ENCODE measurements around the gene HDAC4. TPM values are rescaled to one million over a fixed set of nuclear protein-coding genes. Genes with fewer than 3 reads are reported as not detected.
A peak's percentile ranks its signal among the peaks of the same experiment; 100 is the strongest.

The HDAC4 gene
- total and polyA plus RNA-seq, 10 of the 15 experiments (the other 5 are each of a cell fraction or from before 2014, with no cell fraction given), result 0.22 to 15.7 (median 4.8) TPM

DNA sequence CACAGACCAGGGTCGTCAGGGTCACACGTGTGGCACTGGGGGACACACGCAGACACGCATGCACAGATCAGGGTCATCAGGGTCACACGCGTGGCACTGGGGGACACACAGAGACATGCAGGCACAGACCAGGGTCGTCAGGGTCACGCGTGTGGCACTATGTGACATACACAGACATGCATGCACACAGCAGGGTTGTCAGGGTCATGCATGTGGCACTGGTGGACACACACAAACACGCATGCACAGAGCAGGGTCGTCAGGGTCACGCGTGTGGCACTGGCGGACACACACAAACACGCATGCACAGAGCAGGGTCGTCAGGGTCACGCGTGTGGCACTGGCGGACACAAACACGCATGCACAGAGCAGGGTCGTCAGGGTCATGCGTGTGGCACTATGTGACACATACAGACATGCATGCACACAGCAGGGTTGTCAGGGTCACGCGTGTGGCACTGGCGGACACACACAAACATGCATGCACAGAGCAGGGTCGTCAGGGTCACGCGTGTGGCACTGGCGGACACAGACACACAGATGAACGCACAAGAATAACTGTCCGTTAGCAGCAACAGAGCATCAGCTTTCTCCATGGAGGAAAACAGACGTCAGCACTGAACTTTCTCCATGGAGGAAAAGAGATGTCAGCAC, 34.9 kb downstream of the HDAC4 start:
- in situ Hi-C loops (cut with MboI), result no loop called here
- intact Hi-C loops (cut with micrococcal nuclease; ENCODE audit: unreplicated experiment), result no loop called here
- FAIRE-seq, result no peak
- RAD21 ChIA-PET (ENCODE audit: unreplicated experiment), result no interaction called here
- BruUV-seq (replicated peaks), result no TSS peak
- Histone ChIP-seq H3K4me2 (ENCODE audit: control insufficient read depth, insufficient read depth) (no peak overlapping the region), H3K4me1 (ENCODE audit: control insufficient read depth, insufficient read depth, low read length) (peaks cover 13% of the 10 kb centered on the region), H3K4me3 (no peak overlapping the region), H3K36me3 (ENCODE audit: control insufficient read depth in 2 of 2, insufficient read depth in 2 of 2, low read length in 1 of 2) (no peaks in the 10 kb centered on the region), H3K79me2 (ENCODE audit: control insufficient read depth, insufficient read depth, low read length) (no peaks in the 10 kb centered on the region), H3K9me3 (replicated peaks; ENCODE audit: control insufficient read depth, insufficient read depth, low read length) (no peaks in the 10 kb centered on the region), H3K27me3 (replicated peaks in 1 of 2; ENCODE audit: control insufficient read depth in 2 of 2, insufficient read depth in 2 of 2, low read length in 1 of 2) (no peaks in the 10 kb centered on the region), H3K9ac (ENCODE audit: control insufficient read depth, insufficient read depth, low read length) (no peak overlapping the region), H3K27ac (ENCODE audit: control insufficient read depth, insufficient read depth) (no peak overlapping the region), H4K20me1 (ENCODE audit: control insufficient read depth, insufficient read depth) (no peaks in the 10 kb centered on the region; the same call in 1 of the 2 replicates), H2AFZ (ENCODE audit: control insufficient read depth, low read depth, low read length) (no peak overlapping the region)
- POLR2A ChIA-PET, result no interaction called here
- no peak for ATAC-seq
- peak; percentile 38 for TF ChIP-seq NR2C2 (IDR thresholded peaks at IDR 0.05; ENCODE audit: borderline replicate concordance, control insufficient read depth, insufficient read length, low read depth)
- TF ChIP-seq NFYB (IDR thresholded peaks at IDR 0.05; ENCODE audit: insufficient read depth, low read depth, low read length), result no peak
- WGBS (ENCODE audit: insufficient coverage, insufficient replicate concordance, low lambda C conversion rate, missing lambda C conversion rate), result 94% methylated on average over 32 of the region's 32 CpGs
- SMC1A ChIA-PET (ENCODE audit: uncharacterized antibody, unreplicated experiment), result no interaction called here
- CTCF ChIA-PET, result no interaction called here
- no peak for DNase-seq (ENCODE audit: low read depth, low spot score)

DNA sequence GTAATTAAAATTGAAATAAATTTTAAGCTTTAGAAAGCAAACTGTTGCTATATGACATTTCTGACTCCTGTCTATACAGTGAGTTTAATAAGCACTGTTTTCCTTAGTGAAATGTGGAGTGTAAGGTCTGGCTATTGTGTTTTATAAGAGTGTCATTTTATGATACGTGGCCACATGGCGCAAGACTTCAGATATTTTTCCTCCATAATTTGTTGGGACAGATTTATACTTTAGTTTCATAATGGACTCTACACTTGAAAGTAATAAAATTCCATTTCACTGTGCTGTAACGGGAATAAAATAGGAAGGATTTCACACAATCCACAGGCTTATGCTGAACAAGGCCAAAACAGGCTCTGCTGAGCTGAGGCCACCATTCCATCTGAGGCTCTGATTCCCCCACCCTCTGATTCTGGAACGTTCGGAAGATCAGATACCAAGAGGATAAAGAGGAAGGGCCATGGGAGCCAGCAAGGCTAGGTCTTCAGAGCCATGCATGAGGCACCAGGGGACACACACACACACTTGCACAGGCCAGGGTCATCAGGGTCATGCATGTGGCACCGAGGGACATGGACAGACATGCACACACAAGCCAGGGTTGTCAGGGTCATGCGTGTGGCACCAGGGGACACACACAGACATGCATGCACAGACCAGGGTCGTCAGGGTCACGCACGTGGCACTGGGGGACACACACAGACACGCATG, 35.6 kb downstream of the HDAC4 start:
- ChIA-PET POLR2A (no interaction called here), SMC1A (ENCODE audit: uncharacterized antibody, unreplicated experiment) (no interaction called here), CTCF (no interaction called here), RAD21 (ENCODE audit: unreplicated experiment) (no interaction called here)
- Histone ChIP-seq H3K36me3 (ENCODE audit: control insufficient read depth in 2 of 2, insufficient read depth in 2 of 2, low read length in 1 of 2) (no peaks in the 10 kb centered on the region), H2AFZ (ENCODE audit: control insufficient read depth, low read depth, low read length) (no peak overlapping the region), H3K4me2 (ENCODE audit: control insufficient read depth, insufficient read depth) (no peak overlapping the region), H3K4me1 (ENCODE audit: control insufficient read depth, insufficient read depth, low read length) (peaks cover 6% of the 10 kb centered on the region), H4K20me1 (ENCODE audit: control insufficient read depth, insufficient read depth) (no peaks in the 10 kb centered on the region; the same call in 1 of the 2 replicates), H3K27me3 (replicated peaks in 1 of 2; ENCODE audit: control insufficient read depth in 2 of 2, insufficient read depth in 2 of 2, low read length in 1 of 2) (no peaks in the 10 kb centered on the region), H3K4me3 (no peak overlapping the region), H3K79me2 (ENCODE audit: control insufficient read depth, insufficient read depth, low read length) (no peaks in the 10 kb centered on the region), H3K27ac (ENCODE audit: control insufficient read depth, insufficient read depth) (no peak overlapping the region), H3K9me3 (replicated peaks; ENCODE audit: control insufficient read depth, insufficient read depth, low read length) (no peaks in the 10 kb centered on the region), H3K9ac (ENCODE audit: control insufficient read depth, insufficient read depth, low read length) (no peak overlapping the region)
- DNase-seq (ENCODE audit: low read depth, low spot score) (no peak), ATAC-seq (no peak), FAIRE-seq (no peak)
- intact Hi-C loops (cut with micrococcal nuclease; ENCODE audit: unreplicated experiment), result no loop called here
- in situ Hi-C loops (cut with MboI), result no loop called here
- 92% methylated on average over 11 of the region's 11 CpGs for WGBS (ENCODE audit: insufficient coverage, insufficient replicate concordance, low lambda C conversion rate, missing lambda C conversion rate)
- no TSS peak for BruUV-seq (replicated peaks)
- TF ChIP-seq PML (IDR thresholded peaks at IDR 0.05; ENCODE audit: low read length) (no peak), EP300 (IDR thresholded peaks at IDR 0.05; ENCODE audit: borderline replicate concordance in 1 of 2, control insufficient read depth in 1 of 2, low read depth in 2 of 2, low read length in 2 of 2) (no peak), ZSCAN29 (IDR thresholded peaks at IDR 0.05) (no peak), IRF4 (IDR thresholded peaks at IDR 0.05; ENCODE audit: low read depth, low read length) (no peak), RB1 (IDR thresholded peaks at IDR 0.05; ENCODE audit: borderline replicate concordance) (no peak), DPF2 (IDR thresholded peaks at IDR 0.05) (no peak)
- TF ChIP-seq, protein P1, sequence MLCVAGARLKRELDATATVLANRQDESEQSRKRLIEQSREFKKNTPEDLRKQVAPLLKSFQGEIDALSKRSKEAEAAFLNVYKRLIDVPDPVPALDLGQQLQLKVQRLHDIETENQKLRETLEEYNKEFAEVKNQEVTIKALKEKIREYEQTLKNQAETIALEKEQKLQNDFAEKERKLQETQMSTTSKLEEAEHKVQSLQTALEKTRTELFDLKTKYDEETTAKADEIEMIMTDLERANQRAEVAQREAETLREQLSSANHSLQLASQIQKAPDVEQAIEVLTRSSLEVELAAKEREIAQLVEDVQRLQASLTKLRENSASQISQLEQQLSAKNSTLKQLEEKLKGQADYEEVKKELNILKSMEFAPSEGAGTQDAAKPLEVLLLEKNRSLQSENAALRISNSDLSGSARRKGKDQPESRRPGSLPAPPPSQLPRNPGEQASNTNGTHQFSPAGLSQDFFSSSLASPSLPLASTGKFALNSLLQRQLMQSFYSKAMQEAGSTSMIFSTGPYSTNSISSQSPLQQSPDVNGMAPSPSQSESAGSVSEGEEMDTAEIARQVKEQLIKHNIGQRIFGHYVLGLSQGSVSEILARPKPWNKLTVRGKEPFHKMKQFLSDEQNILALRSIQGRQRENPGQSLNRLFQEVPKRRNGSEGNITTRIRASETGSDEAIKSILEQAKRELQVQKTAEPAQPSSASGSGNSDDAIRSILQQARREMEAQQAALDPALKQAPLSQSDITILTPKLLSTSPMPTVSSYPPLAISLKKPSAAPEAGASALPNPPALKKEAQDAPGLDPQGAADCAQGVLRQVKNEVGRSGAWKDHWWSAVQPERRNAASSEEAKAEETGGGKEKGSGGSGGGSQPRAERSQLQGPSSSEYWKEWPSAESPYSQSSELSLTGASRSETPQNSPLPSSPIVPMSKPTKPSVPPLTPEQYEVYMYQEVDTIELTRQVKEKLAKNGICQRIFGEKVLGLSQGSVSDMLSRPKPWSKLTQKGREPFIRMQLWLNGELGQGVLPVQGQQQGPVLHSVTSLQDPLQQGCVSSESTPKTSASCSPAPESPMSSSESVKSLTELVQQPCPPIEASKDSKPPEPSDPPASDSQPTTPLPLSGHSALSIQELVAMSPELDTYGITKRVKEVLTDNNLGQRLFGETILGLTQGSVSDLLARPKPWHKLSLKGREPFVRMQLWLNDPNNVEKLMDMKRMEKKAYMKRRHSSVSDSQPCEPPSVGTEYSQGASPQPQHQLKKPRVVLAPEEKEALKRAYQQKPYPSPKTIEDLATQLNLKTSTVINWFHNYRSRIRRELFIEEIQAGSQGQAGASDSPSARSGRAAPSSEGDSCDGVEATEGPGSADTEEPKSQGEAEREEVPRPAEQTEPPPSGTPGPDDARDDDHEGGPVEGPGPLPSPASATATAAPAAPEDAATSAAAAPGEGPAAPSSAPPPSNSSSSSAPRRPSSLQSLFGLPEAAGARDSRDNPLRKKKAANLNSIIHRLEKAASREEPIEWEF (IDR thresholded peaks at IDR 0.05; ENCODE audit: insufficient replicate concordance, low read depth, low read length), result no peak

All from GM12878 (cell line).